ENCODE data around the gene NANS.
A peak's percentile ranks its signal among the peaks of the same experiment; 100 is the strongest.
"Not testable (repeated sequence)": the region's sequence is repeated elsewhere in the genome, so short reads cannot be mapped to it uniquely, and the experiment has no call there.

NANS gene

GRCh38 chr9:98099346-98099745 lies 42.8 kb downstream of the NANS start:
- DNase-seq, result no peak

- no peak for DNase-seq
These were observed 43.4 kb downstream of the NANS start for GRCh38 chr9:98099898-98100297.

- no peak for DNase-seq
These were observed 43.9 kb downstream of the NANS start for GRCh38 chr9:98100456-98100855.

DNA sequence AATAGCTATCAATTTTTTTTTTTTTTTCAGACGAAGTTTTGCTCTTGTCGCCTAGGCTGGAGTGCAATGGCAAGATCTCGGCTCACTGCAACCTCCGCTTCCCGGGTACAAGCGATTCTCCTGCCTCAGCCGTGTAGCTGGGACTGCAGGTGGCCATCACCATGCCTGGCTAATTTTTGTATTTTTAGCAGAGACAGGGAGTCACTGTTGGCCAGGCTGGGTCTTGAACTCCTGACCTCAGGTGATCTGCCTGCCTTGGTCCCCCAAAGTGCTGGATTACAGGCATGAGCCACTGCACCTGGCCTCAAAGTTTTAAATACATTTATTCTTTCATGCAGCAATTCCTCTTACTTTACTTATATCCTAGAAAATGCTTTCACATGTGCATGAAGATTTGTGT lies 44.9 kb downstream of the NANS start:
- DNase-seq, result no peak

DNA sequence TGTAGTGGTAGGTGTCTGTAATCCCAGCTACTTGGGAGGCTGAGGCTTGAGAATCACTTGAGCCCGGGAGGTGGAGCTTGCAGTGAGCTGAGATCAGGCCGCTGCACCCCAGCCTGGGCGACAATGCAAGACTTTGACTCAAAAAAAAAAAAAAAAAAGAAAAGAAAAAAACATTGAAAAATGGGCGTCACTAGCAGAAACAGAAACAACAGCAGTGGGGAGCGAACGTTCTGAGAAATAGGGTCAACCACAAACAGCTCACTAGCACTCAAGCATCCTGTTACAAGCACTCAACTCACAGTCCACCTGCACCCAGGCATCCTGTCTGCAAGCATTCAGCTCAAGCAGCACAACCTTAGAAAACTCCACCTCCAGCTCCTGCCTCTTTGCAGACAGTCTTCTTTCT lies 45.3 kb downstream of the NANS start:
- DNase-seq, result no peak

DNA sequence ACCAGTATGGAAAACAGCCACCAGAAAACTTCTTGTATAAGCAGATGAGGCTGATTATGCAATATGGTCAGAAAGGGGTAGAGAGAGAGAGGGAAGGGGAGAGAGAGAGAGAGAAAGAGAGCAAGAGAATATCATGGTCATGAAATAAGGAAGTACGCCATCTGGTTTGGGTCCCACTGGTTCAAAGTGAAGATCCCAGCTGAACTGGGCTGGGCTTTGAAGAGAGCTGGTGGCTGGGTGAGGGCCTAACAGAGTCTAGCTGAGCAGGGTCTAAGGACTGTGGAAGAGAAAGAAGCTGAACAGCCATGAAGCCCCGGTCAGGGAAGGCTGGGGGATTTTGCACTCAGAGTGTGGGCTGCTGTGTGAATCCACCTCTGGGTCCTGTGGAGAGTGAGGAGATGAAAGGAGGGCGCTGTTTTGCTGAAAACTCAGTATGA lies 47.9 kb downstream of the NANS start:
- DNase-seq, result no peak

DNA sequence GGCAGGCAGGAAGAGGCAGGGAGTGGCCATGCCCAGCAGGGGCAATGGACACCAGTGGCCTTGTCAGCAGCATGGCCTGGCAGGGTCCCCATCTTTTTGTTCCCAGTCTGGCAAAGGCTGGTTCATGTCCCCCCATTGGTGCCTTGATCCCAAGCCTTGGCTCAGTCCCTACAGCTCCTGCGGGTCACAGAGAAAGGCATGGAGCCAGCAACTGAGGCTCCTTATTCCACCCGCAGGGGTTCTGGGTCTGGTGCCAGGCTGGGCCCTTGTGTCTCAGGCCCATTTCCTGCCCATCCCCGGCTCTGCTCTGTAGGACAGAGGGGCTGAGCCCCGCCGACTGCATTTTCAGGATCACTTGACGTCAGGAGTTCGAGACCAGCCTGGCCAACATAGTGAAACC lies 48.5 kb downstream of the NANS start:
- DNase-seq, result no peak

- DNase-seq, result no peak
These were observed 51.4 kb downstream of the NANS start for GRCh38 chr9:98107926-98108325.

- no peak for DNase-seq
These were observed 52.0 kb downstream of the NANS start for GRCh38 chr9:98108531-98109031.

- DNase-seq, result no peak
These were observed 52.5 kb downstream of the NANS start for GRCh38 chr9:98109052-98109451.

DNA sequence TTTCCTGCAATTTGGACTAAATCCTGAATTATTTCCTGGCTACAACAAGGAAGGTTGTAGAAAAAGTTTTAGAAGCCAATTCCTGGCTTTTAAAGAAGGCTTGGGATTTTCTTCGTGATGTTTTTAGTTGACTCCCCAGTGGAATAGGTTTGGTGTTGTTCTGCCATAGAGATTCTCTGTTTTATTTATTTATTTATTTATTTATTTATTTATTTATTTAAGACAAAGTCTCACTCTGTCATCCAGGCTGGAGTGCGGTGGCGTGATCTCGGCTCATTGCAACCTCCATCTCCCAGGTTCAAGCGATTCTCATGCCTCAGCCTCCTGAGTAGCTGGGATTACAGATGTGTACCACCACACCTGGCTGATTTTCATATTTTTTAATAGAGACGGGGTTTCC lies 60.6 kb downstream of the NANS start:
- not testable (repeated sequence) for DNase-seq

- DNase-seq, result peak in 1 of 51 donors; percentile 6
These were observed 61.6 kb downstream of the NANS start for GRCh38 chr9:98117984-98118639.

DNA sequence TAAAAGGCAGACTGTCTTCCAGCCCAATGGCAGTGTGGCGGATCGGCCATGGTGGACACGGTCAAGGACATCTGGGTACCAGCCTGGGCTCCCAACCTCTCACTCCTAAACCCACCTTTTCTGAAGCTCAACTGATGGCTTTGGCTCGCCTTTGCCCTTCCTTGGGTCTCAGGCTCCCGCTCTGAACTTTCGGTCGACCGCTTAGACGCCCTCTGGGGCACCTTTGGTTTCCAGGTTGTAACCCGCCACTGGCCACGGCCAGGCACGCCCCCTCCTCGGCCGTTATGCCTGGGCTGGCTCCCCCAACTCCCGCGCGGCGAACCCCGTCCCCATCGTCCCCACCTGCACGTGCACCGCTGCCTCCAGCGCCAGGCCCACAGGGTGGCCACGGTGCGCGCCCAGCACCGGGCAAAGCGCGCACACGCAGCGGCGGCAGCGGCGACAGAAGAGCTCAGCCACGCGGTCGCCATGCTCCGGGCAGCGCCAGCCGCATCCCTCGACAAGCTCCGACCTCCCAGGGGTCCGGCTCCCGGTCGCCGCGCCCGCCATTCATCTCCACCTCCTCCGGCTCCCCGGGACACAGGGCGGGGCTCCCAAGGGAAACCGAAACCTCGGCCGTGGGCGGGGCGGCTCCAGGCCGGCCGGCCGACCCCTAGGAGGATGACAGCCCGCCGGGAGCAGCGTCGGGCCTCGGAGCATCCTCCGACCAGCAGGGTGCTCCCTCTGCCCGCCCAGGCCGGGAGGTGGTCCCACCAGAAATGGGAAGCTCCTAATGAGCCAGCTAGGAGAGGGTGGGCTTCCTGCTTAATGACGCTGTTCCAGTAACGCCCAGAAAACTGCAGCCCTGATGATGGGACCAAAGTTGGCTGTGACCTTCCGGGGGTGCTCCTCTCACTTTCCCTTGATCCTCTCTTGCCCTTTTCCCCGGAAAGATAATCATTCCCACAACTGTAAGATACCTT lies 62.4 kb downstream of the NANS start, which contains the start of gene TRIM14:
TSS of gene TRIM14 (minus strand) at position 583 of the 962 bp plus-strand sequence. CDS start at position 549, 34 bp downstream.
- DNase-seq, result peak in 22 of 51 donors; percentile 8 to 52 (median 30)

DNA sequence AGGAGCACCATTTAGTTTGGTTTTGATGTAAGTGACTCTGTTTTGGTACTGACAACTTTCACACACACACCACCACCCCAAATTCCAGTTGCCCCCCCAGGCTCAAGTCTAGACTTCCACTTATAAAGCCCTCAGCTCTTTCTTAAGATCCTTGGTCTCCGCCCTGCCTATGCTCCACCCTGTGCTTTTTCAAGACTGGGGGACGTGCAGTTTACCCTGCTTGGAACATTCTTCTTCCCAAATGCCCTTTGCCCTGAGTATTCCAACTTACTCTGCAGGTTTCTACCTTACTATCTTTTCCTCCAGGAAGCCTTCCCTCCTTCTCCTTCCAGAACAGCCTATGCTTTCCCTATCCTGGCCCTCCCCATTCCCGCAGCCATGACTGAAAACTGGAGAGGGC lies 63.9 kb downstream of the NANS start:
- no peak for DNase-seq

DNA sequence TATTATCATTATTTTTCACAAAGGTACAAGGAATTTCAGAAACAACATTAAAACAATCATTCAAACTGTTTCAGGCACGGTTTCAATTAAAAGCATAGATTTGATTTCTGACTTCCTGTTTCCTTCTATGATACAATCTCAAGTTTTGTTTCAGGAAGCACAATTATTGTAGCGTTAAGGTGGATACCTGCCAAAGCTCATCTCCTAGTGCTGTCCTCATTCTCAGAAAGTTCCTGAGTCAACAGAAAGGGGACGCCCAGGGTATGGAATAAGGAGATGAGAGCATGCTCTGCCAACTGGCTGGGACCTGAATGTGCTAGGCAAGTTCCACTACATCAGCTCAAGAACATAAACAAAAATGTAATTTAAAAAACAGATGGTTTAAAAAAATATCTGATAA lies 64.5 kb downstream of the NANS start:
- no peak for DNase-seq

DNA sequence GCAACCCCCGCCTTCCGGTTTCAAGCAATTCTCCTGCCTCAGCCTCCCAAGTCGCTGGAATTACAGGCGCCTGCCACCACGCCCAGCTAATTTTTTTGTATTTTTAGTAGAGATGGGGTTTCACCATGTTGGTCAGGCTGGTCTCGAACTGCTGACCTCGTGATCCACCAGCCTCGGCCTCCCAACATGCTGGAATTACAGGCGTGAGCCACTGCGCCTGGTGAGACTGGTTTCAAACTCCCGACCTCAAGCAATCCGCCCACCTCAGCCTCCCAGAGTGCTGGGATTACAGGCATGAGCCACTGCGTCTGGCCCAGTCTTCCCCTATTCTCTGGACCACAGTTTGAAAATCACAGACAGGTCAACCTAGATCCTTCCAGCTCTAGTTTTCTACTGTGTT lies 67.6 kb downstream of the NANS start:
- DNase-seq, result not testable (repeated sequence)

DNA sequence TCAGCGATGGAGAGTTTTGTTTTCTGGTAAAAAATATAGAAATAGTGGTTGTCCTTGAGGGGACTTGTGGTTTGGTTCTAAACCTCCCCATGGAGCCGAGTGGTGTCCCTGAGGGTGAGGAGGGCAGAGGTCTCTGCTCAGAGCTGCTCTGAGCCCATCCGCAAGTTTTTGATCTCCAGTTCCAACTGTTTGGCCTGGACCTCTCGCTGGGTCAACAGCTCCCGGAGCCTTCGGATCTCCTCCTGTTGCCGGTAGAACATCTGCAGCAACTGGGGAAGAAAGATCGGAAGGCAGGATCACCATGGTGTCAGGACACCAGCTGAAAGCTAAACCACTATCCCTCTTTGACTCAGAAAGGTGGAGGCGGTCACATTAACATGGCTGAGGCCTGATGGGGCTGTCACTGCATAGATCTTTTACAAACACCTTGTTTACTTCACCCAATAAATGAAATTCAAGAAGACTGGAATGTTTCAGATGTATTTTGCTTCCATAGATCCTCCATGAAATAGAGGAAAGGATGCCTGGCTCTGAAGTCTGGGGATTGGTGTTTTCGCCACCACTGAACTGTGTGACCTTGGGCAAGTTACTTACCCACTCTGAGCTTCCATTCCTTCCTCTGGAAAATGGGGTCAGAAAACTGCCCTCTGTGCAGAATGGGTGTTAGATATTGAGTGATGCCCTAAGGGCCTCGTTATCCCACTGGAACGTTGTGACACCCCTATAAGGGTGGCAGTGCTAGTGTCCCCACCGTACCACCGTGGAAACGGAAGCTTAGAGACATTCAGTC lies 68.3 kb downstream of the NANS start:
- DNase-seq, result no peak

GRCh38 chr9:98127226-98127625 lies 70.7 kb downstream of the NANS start:
- DNase-seq, result no peak

DNA sequence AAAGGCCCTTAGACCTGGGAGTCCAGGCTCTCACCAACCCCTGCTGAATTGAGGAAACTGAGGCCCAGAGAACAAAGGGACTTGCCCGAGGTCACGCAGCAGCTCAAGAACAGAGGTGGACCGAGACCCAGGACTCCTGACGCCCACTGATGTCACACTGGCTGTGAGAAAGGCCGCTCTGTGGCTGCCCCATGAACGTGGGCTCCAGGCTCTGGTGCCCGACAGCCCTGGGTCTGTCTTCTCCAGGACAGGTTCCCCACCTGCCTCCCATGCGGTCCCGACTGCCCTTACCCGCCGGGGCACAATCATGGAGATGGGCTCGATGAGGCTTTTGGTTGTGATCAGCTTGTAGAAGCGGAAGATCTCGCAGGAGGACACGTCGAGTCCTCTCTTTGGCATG lies 71.8 kb downstream of the NANS start:
- DNase-seq, result no peak

- DNase-seq, result peak in 1 of 51 donors; percentile 13
These were observed 72.9 kb downstream of the NANS start for GRCh38 chr9:98129451-98129881.

- DNase-seq, result not testable (repeated sequence)
These were observed 73.5 kb downstream of the NANS start for GRCh38 chr9:98130060-98130459.
